ENCODE results near the gene ATP6V0A1.

The ATP6V0A1 gene

GRCh38 chr17:42509409-42509808 lies 50.7 kb downstream of the ATP6V0A1 start:
- no peaks in the 10 kb centered on the region for H3K4me1 ChIP-seq (ENCODE audit: control insufficient read depth, insufficient read depth, low read length)
- no peak overlapping the region for H3K4me3 ChIP-seq (ENCODE audit: low read depth, low read length)
- no peaks in the 10 kb centered on the region for H3K9me3 ChIP-seq (ENCODE audit: control insufficient read depth, insufficient read depth, low read depth, low read length)
- H3K27ac ChIP-seq (ENCODE audit: low read depth, low read length) = no peak overlapping the region
- no peaks in the 10 kb centered on the region for H3K27me3 ChIP-seq (ENCODE audit: control insufficient read depth, insufficient read depth, low read length)
- H3K36me3 ChIP-seq (ENCODE audit: control insufficient read depth, insufficient read depth, low read length) = peaks cover 46% of the 10 kb centered on the region
- no peak overlapping the region for H3K9ac ChIP-seq (ENCODE audit: low read length)

GRCh38 chr17:42509841-42510240 lies 51.2 kb downstream of the ATP6V0A1 start:
- no peak overlapping the region for H3K9ac ChIP-seq (ENCODE audit: low read length)
- H3K36me3 ChIP-seq (ENCODE audit: control insufficient read depth, insufficient read depth, low read length) = peaks cover 46% of the 10 kb centered on the region
- H3K9me3 ChIP-seq (ENCODE audit: control insufficient read depth, insufficient read depth, low read depth, low read length) = no peaks in the 10 kb centered on the region
- no peaks in the 10 kb centered on the region for H3K27me3 ChIP-seq (ENCODE audit: control insufficient read depth, insufficient read depth, low read length)
- no peaks in the 10 kb centered on the region for H3K4me1 ChIP-seq (ENCODE audit: control insufficient read depth, insufficient read depth, low read length)
- H3K27ac ChIP-seq (ENCODE audit: low read depth, low read length) = no peak overlapping the region
- no peak overlapping the region for H3K4me3 ChIP-seq (ENCODE audit: low read depth, low read length)

GRCh38 chr17:42512246-42512645 lies 53.6 kb downstream of the ATP6V0A1 start:
- H3K27me3 ChIP-seq (ENCODE audit: control insufficient read depth, insufficient read depth, low read length) = no peaks in the 10 kb centered on the region
- H3K36me3 ChIP-seq (ENCODE audit: control insufficient read depth, insufficient read depth, low read length) = peaks cover 48% of the 10 kb centered on the region
- no peak overlapping the region for H3K9ac ChIP-seq (ENCODE audit: low read length)
- H3K4me1 ChIP-seq (ENCODE audit: control insufficient read depth, insufficient read depth, low read length) = no peaks in the 10 kb centered on the region; the same call in 1 of the 2 replicates
- H3K9me3 ChIP-seq (ENCODE audit: control insufficient read depth, insufficient read depth, low read depth, low read length) = no peaks in the 10 kb centered on the region
- H3K4me3 ChIP-seq (ENCODE audit: low read depth, low read length) = no peak overlapping the region
- H3K27ac ChIP-seq (ENCODE audit: low read depth, low read length) = no peak overlapping the region

- H3K27ac ChIP-seq (ENCODE audit: low read depth, low read length) = no peak overlapping the region
- no peaks in the 10 kb centered on the region for H3K27me3 ChIP-seq (ENCODE audit: control insufficient read depth, insufficient read depth, low read length)
- peaks cover 43% of the 10 kb centered on the region for H3K36me3 ChIP-seq (ENCODE audit: control insufficient read depth, insufficient read depth, low read length)
- no peak overlapping the region for H3K4me3 ChIP-seq (ENCODE audit: low read depth, low read length)
- H3K9ac ChIP-seq (ENCODE audit: low read length) = no peak overlapping the region
- no peaks in the 10 kb centered on the region for H3K9me3 ChIP-seq (ENCODE audit: control insufficient read depth, insufficient read depth, low read depth, low read length)
- H3K4me1 ChIP-seq (ENCODE audit: control insufficient read depth, insufficient read depth, low read length) = no peaks in the 10 kb centered on the region; the same call in 1 of the 2 replicates
Measured at GRCh38 chr17:42512733-42513251, 54.1 kb downstream of the ATP6V0A1 start.

GRCh38 chr17:42513686-42514085 lies 55.0 kb downstream of the ATP6V0A1 start:
- no peak overlapping the region for H3K4me3 ChIP-seq (ENCODE audit: low read depth, low read length)
- peaks cover 38% of the 10 kb centered on the region for H3K36me3 ChIP-seq (ENCODE audit: control insufficient read depth, insufficient read depth, low read length)
- H3K4me1 ChIP-seq (ENCODE audit: control insufficient read depth, insufficient read depth, low read length) = peaks cover 7% of the 10 kb centered on the region
- H3K9ac ChIP-seq (ENCODE audit: low read length) = no peak overlapping the region
- H3K9me3 ChIP-seq (ENCODE audit: control insufficient read depth, insufficient read depth, low read depth, low read length) = no peaks in the 10 kb centered on the region
- H3K27me3 ChIP-seq (ENCODE audit: control insufficient read depth, insufficient read depth, low read length) = no peaks in the 10 kb centered on the region
- no peak overlapping the region for H3K27ac ChIP-seq (ENCODE audit: low read depth, low read length)

- H3K4me1 ChIP-seq (ENCODE audit: control insufficient read depth, insufficient read depth, low read length) = peaks cover 13% of the 10 kb centered on the region
- H3K27me3 ChIP-seq (ENCODE audit: control insufficient read depth, insufficient read depth, low read length) = no peaks in the 10 kb centered on the region
- H3K27ac ChIP-seq (ENCODE audit: low read depth, low read length) = no peak overlapping the region
- H3K9ac ChIP-seq (ENCODE audit: low read length) = no peak overlapping the region
- peaks cover 32% of the 10 kb centered on the region for H3K36me3 ChIP-seq (ENCODE audit: control insufficient read depth, insufficient read depth, low read length)
- no peaks in the 10 kb centered on the region for H3K9me3 ChIP-seq (ENCODE audit: control insufficient read depth, insufficient read depth, low read depth, low read length)
- no peak overlapping the region for H3K4me3 ChIP-seq (ENCODE audit: low read depth, low read length)
Measured at GRCh38 chr17:42514279-42514678, 55.6 kb downstream of the ATP6V0A1 start.

GRCh38 chr17:42514867-42515266 lies 56.2 kb downstream of the ATP6V0A1 start:
- Histone ChIP-seq H3K27me3 (ENCODE audit: control insufficient read depth, insufficient read depth, low read length) (no peaks in the 10 kb centered on the region), H3K4me1 (ENCODE audit: control insufficient read depth, insufficient read depth, low read length) (peaks cover 19% of the 10 kb centered on the region), H3K9me3 (ENCODE audit: control insufficient read depth, insufficient read depth, low read depth, low read length) (no peaks in the 10 kb centered on the region), H3K36me3 (ENCODE audit: control insufficient read depth, insufficient read depth, low read length) (peaks cover 27% of the 10 kb centered on the region), H3K9ac (ENCODE audit: low read length) (no peak overlapping the region), H3K27ac (ENCODE audit: low read depth, low read length) (no peak overlapping the region), H3K4me3 (ENCODE audit: low read depth, low read length) (no peak overlapping the region)

GRCh38 chr17:42517516-42517915 lies 58.8 kb downstream of the ATP6V0A1 start:
- Histone ChIP-seq H3K27me3 (ENCODE audit: control insufficient read depth, insufficient read depth, low read length) (no peaks in the 10 kb centered on the region), H3K4me1 (ENCODE audit: control insufficient read depth, insufficient read depth, low read length) (peaks cover 32% of the 10 kb centered on the region), H3K4me3 (ENCODE audit: low read depth, low read length) (no peak overlapping the region), H3K27ac (ENCODE audit: low read depth, low read length) (no peak overlapping the region), H3K9ac (ENCODE audit: low read length) (no peak overlapping the region), H3K9me3 (ENCODE audit: control insufficient read depth, insufficient read depth, low read depth, low read length) (no peaks in the 10 kb centered on the region), H3K36me3 (ENCODE audit: control insufficient read depth, insufficient read depth, low read length) (peaks cover 28% of the 10 kb centered on the region)

- peaks cover 32% of the 10 kb centered on the region for H3K4me1 ChIP-seq (ENCODE audit: control insufficient read depth, insufficient read depth, low read length)
Measured at GRCh38 chr17:42518046-42518754, 59.5 kb downstream of the ATP6V0A1 start.

GRCh38 chr17:42518755-42519545 lies 60.3 kb downstream of the ATP6V0A1 start:
- peaks cover 32% of the 10 kb centered on the region for H3K4me1 ChIP-seq (ENCODE audit: control insufficient read depth, insufficient read depth, low read length)
- peaks cover 23% of the 10 kb centered on the region for H3K36me3 ChIP-seq (ENCODE audit: control insufficient read depth, insufficient read depth, low read length)
- H3K9me3 ChIP-seq (ENCODE audit: control insufficient read depth, insufficient read depth, low read depth, low read length) = no peaks in the 10 kb centered on the region
- peak overlapping the region; percentile 76 for H3K9ac ChIP-seq (ENCODE audit: low read length)
- H3K4me3 ChIP-seq (ENCODE audit: low read depth, low read length) = no peak overlapping the region
- H3K27ac ChIP-seq (ENCODE audit: low read depth, low read length) = no peak overlapping the region
- H3K27me3 ChIP-seq (ENCODE audit: control insufficient read depth, insufficient read depth, low read length) = no peaks in the 10 kb centered on the region

More at GRCh38 chr17:42518046-42518754, 59.5 kb downstream of the ATP6V0A1 start:
- Histone ChIP-seq H3K9me3 (ENCODE audit: control insufficient read depth, insufficient read depth, low read depth, low read length) (no peaks in the 10 kb centered on the region), H3K36me3 (ENCODE audit: control insufficient read depth, insufficient read depth, low read length) (peaks cover 28% of the 10 kb centered on the region), H3K9ac (ENCODE audit: low read length) (peak overlapping the region; percentile 76), H3K27ac (ENCODE audit: low read depth, low read length) (no peak overlapping the region), H3K4me3 (ENCODE audit: low read depth, low read length) (no peak overlapping the region), H3K27me3 (ENCODE audit: control insufficient read depth, insufficient read depth, low read length) (no peaks in the 10 kb centered on the region)
